SK-N-SH (cell line): ENCODE results near the gene GPR3. TPM values are rescaled to one million over a fixed set of nuclear protein-coding genes. Genes with fewer than 3 reads are reported as not detected.
A peak's percentile ranks its signal among the peaks of the same experiment; 100 is the strongest.

Source experiments
- CTCF ChIA-PET: fragments of 300-600, 350-600 bp; formaldehyde crosslinking; extraction: SDS; loops from one replicate; lab custom pipeline; 2021; lab: Yijun Ruan, JAX
- POLR2A ChIA-PET: fragments of 350-600 bp; sonication (Branson Sonifier 250); formaldehyde crosslinking; extraction: SDS; loops from one replicate; lab custom pipeline; 2020; ENCODE audit warnings: antibody characterized with exemption, inconsistent platforms; lab: Yijun Ruan, JAX
- DNase-seq: peaks from one replicate; pipeline ENCODE4 v3.0.0; 2012
- H2AFZ ChIP-seq: fragments of 200-600 bp; sonication (generic); 2 replicates; pipeline ENCODE4 v1.8.1; 2016; ENCODE audit warnings: antibody characterized with exemption, mild to moderate bottlenecking, low read depth
- H3F3A ChIP-seq: fragments of 200-600 bp; sonication (generic); replicated peaks from 2 replicates; pipeline ENCODE3; 2016; ENCODE audit warnings: antibody characterized with exemption, mild to moderate bottlenecking; ENCODE audit not compliant: insufficient read depth
- H3K27ac ChIP-seq, 2 experiments: fragments of 200-500 bp in 1 of 2; fragments of 200-600 bp in 1 of 2; sonication (Bioruptor generic) in 1 of 2; sonication (generic), shearing (Covaris generic) in 1 of 2; 2 replicates each; pipeline versions ENCODE4 v1.5.1 to v1.6.1; 2014 to 2016; ENCODE audit warnings: low read depth in 2 of 2, inconsistent platforms in 1 of 2, low read length in 1 of 2, mild to moderate bottlenecking in 1 of 2, mixed read lengths in 1 of 2
- H3K27me3 ChIP-seq: fragments of 200-600 bp; sonication (generic), shearing (Covaris generic); 2 replicates; pipeline ENCODE4 v1.6.1; 2016; ENCODE audit warnings: mixed run types; ENCODE audit not compliant: insufficient read depth
- H3K36me3 ChIP-seq, 2 experiments: fragments of 200-500 bp in 1 of 2; fragments of 200-600 bp in 1 of 2; sonication (Bioruptor generic) in 1 of 2; sonication (generic) in 1 of 2; replicated peaks in 1 of 2; 2 replicates each; pipeline versions ENCODE3 to v1.5.1; 2014 to 2016; ENCODE audit warnings: low read length in 1 of 2, mild to moderate bottlenecking in 1 of 2; ENCODE audit not compliant: insufficient read depth in 2 of 2, control insufficient read depth in 1 of 2
- H3K4me1 ChIP-seq, 2 experiments: fragments of 200-500 bp in 1 of 2; fragments of 200-600 bp in 1 of 2; sonication (Bioruptor generic) in 1 of 2; sonication (generic), shearing (Covaris generic) in 1 of 2; 2 replicates each; pipeline versions ENCODE4 v1.5.1 to v1.6.1; 2014 to 2016; ENCODE audit warnings: low read depth in 1 of 2, low read length in 1 of 2, mixed run types in 1 of 2; ENCODE audit not compliant: insufficient read depth in 2 of 2, control insufficient read depth in 1 of 2
- H3K4me2 ChIP-seq: fragments of 200-600 bp; sonication (generic), shearing (Covaris generic); 2 replicates; pipeline ENCODE4 v1.6.1; 2017; ENCODE audit warnings: mixed run types
- H3K4me3 ChIP-seq, 2 experiments: fragments of 200-500 bp in 1 of 2; fragments of 200-600 bp in 1 of 2; sonication (Bioruptor generic) in 1 of 2; sonication (generic), shearing (Covaris generic) in 1 of 2; 2 replicates each; pipeline versions ENCODE4 v1.5.1 to v1.8.1; 2014 to 2016; ENCODE audit warnings: low read depth in 2 of 2, inconsistent platforms in 1 of 2, low read length in 1 of 2, mild to moderate bottlenecking in 1 of 2, mixed read lengths in 1 of 2, moderate library complexity in 1 of 2
- H3K79me2 ChIP-seq: fragments of 200-600 bp; sonication (generic); 2 replicates; pipeline ENCODE4 v1.8.1; 2017; ENCODE audit warnings: mild to moderate bottlenecking; ENCODE audit not compliant: insufficient read depth
- H3K9ac ChIP-seq: fragments of 200-600 bp; sonication (generic); 2 replicates; pipeline ENCODE4 v1.6.1; 2017; ENCODE audit warnings: mixed run types
- H3K9me2 ChIP-seq: fragments of 200-600 bp; sonication (generic); 2 replicates; pipeline ENCODE4 v1.6.1; 2017; ENCODE audit warnings: mixed run types
- H3K9me3 ChIP-seq: fragments of 200-600 bp; sonication (generic); 2 replicates; pipeline ENCODE4 v1.6.1; 2017; ENCODE audit warnings: mixed run types, mild to moderate bottlenecking, moderate library complexity
- H4K20me1 ChIP-seq: fragments of 200-600 bp; sonication (generic); 2 replicates; pipeline ENCODE4 v1.6.1; 2017; ENCODE audit warnings: mild to moderate bottlenecking, mixed run types; ENCODE audit not compliant: insufficient read depth
- CTCF ChIP-seq: fragments of 200-600 bp; sonication (generic); IDR thresholded peaks from 2 replicates; pipeline ENCODE4 v1.6.1; 2017; ENCODE audit warnings: antibody characterized with exemption, mild to moderate bottlenecking, moderate library complexity
- FOSL2 ChIP-seq: IDR thresholded peaks from 2 replicates; pipeline ENCODE4 v1.4.0; 2012; ENCODE audit warnings: low read depth, mild to moderate bottlenecking, moderate library complexity, borderline replicate concordance
- FOXJ3 ChIP-seq: sonication (generic); formaldehyde crosslinking; IDR thresholded peaks from 2 replicates; pipeline ENCODE4 v1.5.1; 2020; ENCODE audit warnings: mild to moderate bottlenecking, missing genetic modification reagents
- GABPA ChIP-seq: IDR thresholded peaks from 2 replicates; pipeline ENCODE4 v1.4.0; 2012; ENCODE audit warnings: low read depth, mild to moderate bottlenecking
- MEF2A ChIP-seq: IDR thresholded peaks from 2 replicates; pipeline ENCODE4 v1.4.0; 2012; ENCODE audit warnings: low read depth, borderline replicate concordance
- RAD21 ChIP-seq: IDR thresholded peaks from 2 replicates; pipeline ENCODE4 v1.6.1; 2012; ENCODE audit warnings: mild to moderate bottlenecking, low read length
- SIN3A ChIP-seq: IDR thresholded peaks from 2 replicates; pipeline ENCODE4 v1.6.1; 2012; ENCODE audit warnings: low read depth, mild to moderate bottlenecking, low read length, moderate library complexity, borderline replicate concordance
- TAF1 ChIP-seq: IDR thresholded peaks from 2 replicates; pipeline ENCODE4 v1.6.1; 2012; ENCODE audit warnings: low read depth, mild to moderate bottlenecking, low read length, moderate library complexity, borderline replicate concordance
- YY1 ChIP-seq: IDR thresholded peaks from 2 replicates; pipeline ENCODE4 v1.4.0; 2012; ENCODE audit warnings: low read depth, mild to moderate bottlenecking
- WGBS: methylation state at CpG from one replicate; pipeline ENCODE4 v1.1.6; 2017; ENCODE audit warnings: low lambda C conversion rate; 5-methylcytosine and 5-hydroxymethylcytosine counted together
- polyA plus RNA-seq, 3 experiments: library from polyadenylated mRNA; depleted of rRNA; stranded (reverse); fragments of >200 nt; gene quantifications; 2 replicates each; pipeline ENCODE4 v1.2.3, GENCODE V29; 2012
- TF ChIP-seq, protein P1 (sequence below): IDR thresholded peaks from 2 replicates; pipeline ENCODE4 v1.4.0; 2012; ENCODE audit warnings: low read depth, borderline replicate concordance

Gene GPR3
- polyA plus RNA-seq, 1 of the 3 experiments (the other 2 are of a cell fraction) = 6.0 TPM

DNA sequence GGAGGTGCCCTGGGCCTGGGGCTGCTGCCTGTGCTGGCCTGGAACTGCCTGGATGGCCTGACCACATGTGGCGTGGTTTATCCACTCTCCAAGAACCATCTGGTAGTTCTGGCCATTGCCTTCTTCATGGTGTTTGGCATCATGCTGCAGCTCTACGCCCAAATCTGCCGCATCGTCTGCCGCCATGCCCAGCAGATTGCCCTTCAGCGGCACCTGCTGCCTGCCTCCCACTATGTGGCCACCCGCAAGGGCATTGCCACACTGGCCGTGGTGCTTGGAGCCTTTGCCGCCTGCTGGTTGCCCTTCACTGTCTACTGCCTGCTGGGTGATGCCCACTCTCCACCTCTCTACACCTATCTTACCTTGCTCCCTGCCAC, 1.8 kb downstream of the GPR3 start:
- no peak overlapping the region for H2AFZ ChIP-seq
- POLR2A ChIA-PET = interaction anchor here (1.1 to 2.1 kb wide), 3 partner anchors 28 to 278 kb away, joined by 3 to 14 read pairs (median 5); partner anchors contain the start of genes IFI6 and MAP3K6
- WGBS = 97% methylated on average over 9 of the region's 9 CpGs

GRCh38 chr1:27394925-27395324, 2.5 kb downstream of the GPR3 start:
- H3K4me2 ChIP-seq = no peak overlapping the region
- no peak overlapping the region for H3K4me3 ChIP-seq
- H3K79me2 ChIP-seq = peaks cover 11% of the 10 kb centered on the region; the same call in 1 of the 2 replicates
- 86% methylated on average over 1 of the region's 1 CpG for WGBS
- H3K4me1 ChIP-seq = peaks cover 0 to 28% of the 10 kb centered on the region in 2 experiments; a peak in 2 of 4 replicates
- no peaks in the 10 kb centered on the region for H3K9me3 ChIP-seq
- H3K36me3 ChIP-seq = no peaks in the 10 kb centered on the region
- no peaks in the 10 kb centered on the region; the same call in 1 of the 2 replicates for H3K27me3 ChIP-seq
- no peak overlapping the region for H2AFZ ChIP-seq
- H3K9me2 ChIP-seq = no peaks in the 10 kb centered on the region
- TF ChIP-seq TAF1 (no peak), FOXJ3 (CRISPR knock-in tag) (no peak)
- TF ChIP-seq, protein P1, sequence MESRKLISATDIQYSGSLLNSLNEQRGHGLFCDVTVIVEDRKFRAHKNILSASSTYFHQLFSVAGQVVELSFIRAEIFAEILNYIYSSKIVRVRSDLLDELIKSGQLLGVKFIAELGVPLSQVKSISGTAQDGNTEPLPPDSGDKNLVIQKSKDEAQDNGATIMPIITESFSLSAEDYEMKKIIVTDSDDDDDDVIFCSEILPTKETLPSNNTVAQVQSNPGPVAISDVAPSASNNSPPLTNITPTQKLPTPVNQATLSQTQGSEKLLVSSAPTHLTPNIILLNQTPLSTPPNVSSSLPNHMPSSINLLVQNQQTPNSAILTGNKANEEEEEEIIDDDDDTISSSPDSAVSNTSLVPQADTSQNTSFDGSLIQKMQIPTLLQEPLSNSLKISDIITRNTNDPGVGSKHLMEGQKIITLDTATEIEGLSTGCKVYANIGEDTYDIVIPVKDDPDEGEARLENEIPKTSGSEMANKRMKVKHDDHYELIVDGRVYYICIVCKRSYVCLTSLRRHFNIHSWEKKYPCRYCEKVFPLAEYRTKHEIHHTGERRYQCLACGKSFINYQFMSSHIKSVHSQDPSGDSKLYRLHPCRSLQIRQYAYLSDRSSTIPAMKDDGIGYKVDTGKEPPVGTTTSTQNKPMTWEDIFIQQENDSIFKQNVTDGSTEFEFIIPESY = no peak
- peak overlapping the region in 1 of 2 experiments; percentile 15; a peak in 1 of 4 replicates for H3K27ac ChIP-seq
- DNase-seq = no peak
- no peak overlapping the region for H3K9ac ChIP-seq
- ChIA-PET CTCF (interaction anchor here (0.7 to 20.0 kb wide), 44 partner anchors 8 to 350 kb away, joined by 3 to 731 read pairs (median 5); partner anchors contain the start of genes AHDC1, MAP3K6 and SYTL1), POLR2A (interaction anchor here (0.6 to 2.1 kb wide), 4 partner anchors 29 to 99 kb away, joined by 3 to 14 read pairs (median 4); partner anchors contain the start of gene MAP3K6)
- peaks cover 12% of the 10 kb centered on the region for H3F3A ChIP-seq
- no peaks in the 10 kb centered on the region for H4K20me1 ChIP-seq

More for the DNA sequence above, 1.8 kb downstream of the GPR3 start:
- Histone ChIP-seq H3K27ac (0 out of 4 replicates have a peak overlapping the region, but pooled peaks of 1 of the 2 experiments have one; percentile 15), H3K36me3 (no peaks in the 10 kb centered on the region), H3K4me1 (peaks cover 0 to 28% of the 10 kb centered on the region in 2 experiments; a peak in 2 of 4 replicates), H4K20me1 (no peaks in the 10 kb centered on the region), H3K79me2 (peaks cover 11% of the 10 kb centered on the region; the same call in 1 of the 2 replicates), H3K9ac (no peak overlapping the region), H3K4me2 (no peak overlapping the region), H3F3A (peaks cover 12% of the 10 kb centered on the region), H3K9me2 (no peaks in the 10 kb centered on the region), H3K4me3 (no peak overlapping the region), H3K9me3 (no peaks in the 10 kb centered on the region), H3K27me3 (no peaks in the 10 kb centered on the region; the same call in 1 of the 2 replicates)
- CTCF ChIA-PET = interaction anchor here (0.7 to 20.0 kb wide), 38 partner anchors 8 to 350 kb away, joined by 3 to 731 read pairs (median 6); partner anchors contain the start of genes AHDC1, MAP3K6 and SYTL1
- no peak for DNase-seq
- TF ChIP-seq, protein P1 = no peak
- TF ChIP-seq MEF2A = no peak
- TF ChIP-seq SIN3A = no peak
- TF ChIP-seq FOSL2 = no peak
- TF ChIP-seq YY1 = no peak
- TF ChIP-seq CTCF = no peak
- TF ChIP-seq RAD21 = no peak
- no peak for TF ChIP-seq GABPA
